Muscle layer of duodenum (tissue), 2 donors: ENCODE data around the gene AMH.

ENCODE experiments used
- H3K27ac ChIP-seq: one replicate; pipeline ENCODE4 v1.7.0; 2013; ENCODE audit warnings: mild to moderate bottlenecking, low read length
- H3K27me3 ChIP-seq: one replicate; pipeline ENCODE4 v1.7.0; 2013; ENCODE audit warnings: low read depth, mild to moderate bottlenecking, control low read depth, low read length
- H3K36me3 ChIP-seq, 2 donors: one replicate each; pipeline ENCODE4 v1.7.0; 2013; ENCODE audit warnings: low read length in 2 of 2, control low read depth in 1 of 2, mild to moderate bottlenecking in 1 of 2; ENCODE audit not compliant: insufficient read depth in 2 of 2, control insufficient read depth in 1 of 2
- H3K4me1 ChIP-seq, 2 donors: one replicate each; pipeline ENCODE4 v1.7.0; 2013; ENCODE audit warnings: low read length in 2 of 2, mild to moderate bottlenecking in 2 of 2, control low read depth in 1 of 2, moderate library complexity in 1 of 2; ENCODE audit not compliant: insufficient read depth in 2 of 2, control insufficient read depth in 1 of 2
- H3K4me3 ChIP-seq, 2 donors: one replicate each; pipeline ENCODE4 v1.7.0; 2013; ENCODE audit warnings: low read length in 2 of 2, low read depth in 1 of 2, mild to moderate bottlenecking in 1 of 2
- H3K9me3 ChIP-seq, 2 donors: one replicate each; pipeline ENCODE4 v1.7.0; 2013; ENCODE audit warnings: low read length in 2 of 2, control low read depth in 1 of 2, mild to moderate bottlenecking in 1 of 2; ENCODE audit not compliant: control insufficient read depth in 1 of 2
- donor health status: healthy.

Gene AMH

DNA sequence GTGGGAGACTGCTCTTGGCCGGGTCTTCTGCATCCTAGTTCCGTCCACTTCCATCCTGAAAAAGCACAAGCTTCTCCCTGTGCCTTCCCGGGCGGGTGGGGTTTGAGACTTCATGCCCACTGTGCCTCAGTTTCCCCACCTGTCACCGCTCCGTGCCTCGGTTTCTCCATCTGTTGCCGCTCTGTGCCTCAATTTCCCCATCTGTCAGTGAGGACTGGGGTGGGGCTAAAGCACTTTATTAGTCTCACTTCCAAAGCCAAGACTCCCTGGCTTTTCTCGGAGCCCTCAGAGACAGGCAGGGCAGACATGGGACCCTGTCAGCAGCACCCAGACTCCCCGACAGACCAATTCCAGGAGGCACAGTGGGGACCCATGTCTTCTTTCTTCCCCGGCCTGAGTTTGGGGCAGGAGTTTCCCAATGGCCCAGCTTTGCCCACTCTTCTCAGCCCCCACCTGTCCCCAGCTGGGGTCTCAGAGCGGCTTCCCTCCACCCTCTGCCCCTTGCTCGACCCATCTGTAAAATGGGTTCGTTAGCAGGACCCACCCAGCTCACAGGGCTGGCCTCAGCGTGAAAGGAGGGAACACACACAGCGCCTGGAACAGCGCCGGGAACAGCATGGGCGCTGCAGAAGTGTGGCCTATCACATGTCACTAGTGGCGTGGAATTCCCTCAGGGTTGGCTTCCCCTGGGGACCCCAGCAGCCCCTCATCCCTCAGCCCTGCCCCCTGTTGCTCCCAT, 37.4 kb downstream of the AMH start:
- Histone ChIP-seq H3K36me3 (no peaks in the 10 kb centered on the region), H3K4me3 (no peak overlapping the region), H3K27ac (no peak overlapping the region), H3K4me1 (peaks cover 0 to 31% of the 10 kb centered on the region in 2 donors), H3K27me3 (peaks cover 14% of the 10 kb centered on the region), H3K9me3 (no peaks in the 10 kb centered on the region)

DNA sequence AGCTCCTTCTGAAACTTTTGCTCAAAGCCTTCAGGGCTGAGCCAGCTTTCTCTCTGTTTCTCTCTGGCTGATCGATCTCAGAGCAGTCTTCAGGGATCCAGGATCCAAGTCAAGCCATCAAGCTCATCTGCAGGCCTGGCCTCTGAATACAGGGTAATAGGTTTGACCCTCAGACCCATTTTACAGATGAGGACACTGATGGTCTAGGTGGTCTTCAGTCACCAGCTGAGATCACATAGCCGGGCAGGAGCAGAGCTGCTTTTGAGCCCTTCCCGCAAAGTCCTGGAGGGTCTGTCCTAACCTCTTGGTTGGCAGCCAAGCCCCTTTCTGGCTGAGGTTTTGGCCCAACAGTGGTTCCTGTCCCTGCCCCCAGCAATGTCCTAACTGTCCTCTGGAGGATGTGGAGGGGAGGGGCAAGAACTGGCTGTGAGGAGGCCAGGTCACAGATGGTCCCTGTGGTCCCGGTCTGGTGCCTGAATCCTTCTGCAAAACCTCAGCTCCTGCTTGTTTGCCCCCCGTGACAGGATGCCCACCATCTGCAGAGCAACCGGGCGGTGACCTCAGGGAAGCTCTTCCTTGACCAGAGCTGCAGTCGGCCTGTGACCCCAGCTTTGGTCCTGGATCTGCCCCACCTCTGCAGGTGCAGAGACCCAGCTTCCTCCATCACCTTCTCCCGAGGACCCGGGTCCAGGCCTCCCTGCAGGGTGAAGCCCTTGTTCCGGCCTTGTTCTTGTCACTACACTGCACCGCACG, 38.6 kb downstream of the AMH start:
- Histone ChIP-seq H3K27me3 (peaks cover 14% of the 10 kb centered on the region), H3K4me1 (peaks cover 0 to 26% of the 10 kb centered on the region in 2 donors), H3K9me3 (no peaks in the 10 kb centered on the region), H3K36me3 (no peaks in the 10 kb centered on the region), H3K27ac (no peak overlapping the region), H3K4me3 (no peak overlapping the region)

DNA sequence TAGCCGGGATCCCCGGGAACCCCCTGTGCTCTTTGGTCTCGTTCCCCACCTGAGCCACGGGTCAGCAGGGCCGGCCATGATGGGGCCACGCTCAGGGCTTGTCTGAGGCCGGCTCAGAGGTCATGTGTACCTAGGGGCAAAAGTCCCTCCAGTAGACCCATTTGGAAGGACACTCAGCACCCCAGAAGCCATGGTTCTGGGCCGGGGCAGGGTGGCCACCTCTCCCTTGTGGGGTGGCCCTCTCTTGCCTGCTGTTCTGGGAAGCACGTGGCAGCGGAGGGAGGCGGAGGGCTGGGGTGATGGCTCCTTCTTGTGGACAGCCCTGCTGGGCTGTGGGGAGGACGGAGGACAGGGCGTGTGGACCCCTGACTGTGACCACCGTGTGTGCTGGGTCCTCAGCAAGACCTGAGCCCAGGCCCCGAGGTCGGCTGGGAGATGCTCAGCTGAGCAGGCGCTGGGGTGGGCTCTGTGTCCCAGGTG, 39.3 kb downstream of the AMH start:
- no peaks in the 10 kb centered on the region for H3K9me3 ChIP-seq
- H3K27me3 ChIP-seq = peaks cover 14% of the 10 kb centered on the region
- no peak overlapping the region for H3K4me3 ChIP-seq
- H3K27ac ChIP-seq = no peak overlapping the region
- H3K36me3 ChIP-seq = no peaks in the 10 kb centered on the region
- H3K4me1 ChIP-seq = peaks cover 0 to 26% of the 10 kb centered on the region in 2 donors

DNA sequence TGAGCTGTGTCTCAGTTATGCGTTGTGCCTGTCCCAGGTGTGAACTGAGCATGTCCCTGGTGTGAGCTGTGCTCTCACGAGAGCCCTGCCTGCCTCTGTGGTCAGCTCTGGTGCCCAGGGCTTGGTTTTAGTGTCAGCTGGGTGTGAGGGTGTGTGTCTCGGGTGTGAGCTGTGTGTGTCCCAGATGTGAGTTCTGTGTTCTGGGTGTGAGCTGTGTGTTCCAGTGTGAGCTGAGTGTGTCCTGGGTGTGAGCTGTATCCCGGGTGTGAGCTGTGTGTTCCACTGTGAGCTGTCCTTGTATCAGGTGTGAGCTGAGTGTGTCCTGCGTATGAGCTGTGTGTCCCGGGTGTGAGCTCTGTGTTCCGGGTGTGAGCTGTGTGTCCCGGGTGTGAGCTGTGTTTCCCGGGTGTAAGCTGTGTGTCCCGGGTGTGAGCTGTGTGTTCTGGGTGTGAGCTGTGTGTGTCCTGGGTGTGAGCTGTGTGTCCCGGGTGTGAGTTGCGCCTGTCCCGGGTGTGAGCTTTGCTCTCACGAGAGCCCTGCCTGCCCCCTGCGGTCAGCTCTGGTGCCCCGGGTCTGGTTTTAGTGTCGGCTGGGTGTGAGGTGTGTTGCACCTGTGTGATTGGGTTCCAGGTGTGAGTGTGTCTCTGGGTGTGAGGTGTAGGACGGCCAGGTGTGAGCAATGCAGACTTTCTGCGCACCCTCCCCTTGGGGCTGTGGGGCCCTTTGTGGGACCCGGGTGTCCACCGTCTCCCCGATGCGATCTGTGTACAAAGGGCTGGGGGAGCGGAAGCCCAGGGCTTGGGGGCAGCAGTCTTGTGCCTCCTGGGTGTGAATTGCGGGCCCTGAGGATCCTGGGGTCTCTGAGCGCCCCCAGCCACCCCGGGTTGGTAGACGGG, 39.9 kb downstream of the AMH start:
- Histone ChIP-seq H3K9me3 (no peaks in the 10 kb centered on the region), H3K36me3 (no peaks in the 10 kb centered on the region), H3K4me3 (peak overlapping the region in 1 of 2 donors; percentile 54), H3K4me1 (peaks cover 0 to 28% of the 10 kb centered on the region in 2 donors), H3K27ac (no peak overlapping the region), H3K27me3 (peaks cover 18% of the 10 kb centered on the region)

DNA sequence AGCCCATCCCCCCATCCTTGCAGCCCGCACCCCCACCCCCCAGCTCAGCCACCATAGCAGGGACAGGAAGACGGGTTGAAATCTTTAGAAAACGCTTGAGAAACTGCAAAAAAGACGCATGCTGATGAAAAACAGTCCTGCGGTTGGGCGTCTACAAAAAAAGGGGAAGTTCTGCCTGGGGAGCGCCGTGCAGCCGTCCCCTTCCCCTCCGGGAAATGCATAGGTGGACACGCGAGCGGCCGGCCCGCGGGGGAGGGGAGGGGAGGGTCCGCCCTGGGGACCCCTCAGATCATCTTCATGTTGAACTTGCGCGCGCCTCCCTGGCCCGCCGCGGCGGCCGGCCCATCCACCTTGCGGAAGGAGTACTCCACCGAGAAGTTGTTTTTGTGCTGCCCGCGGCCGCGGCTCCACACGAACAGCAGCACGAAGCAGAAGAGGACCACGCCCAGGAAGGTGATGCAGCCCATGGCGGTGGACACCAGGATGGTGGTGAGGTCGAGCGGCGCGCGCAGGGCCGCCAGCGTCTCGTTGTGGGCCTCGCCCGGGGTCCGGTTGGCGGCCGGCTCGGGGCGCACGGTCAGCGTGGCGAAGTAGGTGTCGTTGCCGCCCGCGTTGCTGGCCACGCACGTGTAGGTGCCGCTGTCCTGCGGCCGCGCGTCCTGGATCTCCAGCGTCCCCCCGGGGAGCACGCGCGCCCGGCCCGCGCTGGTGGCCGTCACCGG, 40.8 kb downstream of the AMH start:
- no peaks in the 10 kb centered on the region for H3K36me3 ChIP-seq
- H3K27me3 ChIP-seq = peaks cover 18% of the 10 kb centered on the region
- H3K9me3 ChIP-seq = no peaks in the 10 kb centered on the region
- peak overlapping the region in 1 of 2 donors; percentile 54 for H3K4me3 ChIP-seq
- H3K4me1 ChIP-seq = peaks cover 0 to 36% of the 10 kb centered on the region in 2 donors
- no peak overlapping the region for H3K27ac ChIP-seq

DNA sequence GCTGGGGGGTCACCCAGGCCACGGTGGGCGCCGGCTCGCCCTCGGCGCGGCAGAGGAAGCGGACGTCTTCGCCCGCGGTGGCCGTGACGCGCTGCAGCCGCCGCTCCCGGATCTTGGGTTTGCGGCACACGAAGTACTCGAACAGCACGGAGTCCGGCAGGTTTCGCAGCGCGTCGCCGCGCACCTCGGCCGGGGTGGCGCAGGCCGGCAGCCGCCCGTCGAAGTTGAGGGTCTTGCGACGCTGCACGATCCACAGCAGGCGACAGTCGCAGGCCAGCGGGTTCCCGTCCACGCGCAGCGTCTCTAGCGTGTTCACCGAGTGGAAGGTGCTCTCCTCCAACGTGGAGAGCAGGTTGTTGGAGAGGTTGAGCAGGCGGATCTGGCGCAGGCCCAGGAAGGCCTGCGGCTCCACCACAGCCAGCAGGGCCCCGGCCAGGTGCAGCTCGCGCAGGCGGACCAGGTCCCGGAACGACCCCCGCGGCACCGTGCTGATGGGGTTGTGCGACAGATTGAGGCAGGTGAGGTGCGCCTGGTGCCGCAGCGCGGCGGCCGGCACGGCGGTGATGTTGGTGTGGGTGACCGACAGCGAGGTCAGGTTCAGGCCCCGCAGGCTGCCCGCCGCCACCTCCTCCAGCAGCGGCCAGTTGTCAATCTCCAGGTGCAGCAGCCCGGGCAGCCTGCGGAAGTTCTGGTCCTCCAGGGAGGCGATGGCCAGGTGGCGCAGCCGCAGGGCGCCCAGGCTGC, 41.5 kb downstream of the AMH start:
- Histone ChIP-seq H3K4me1 (peaks cover 0 to 38% of the 10 kb centered on the region in 2 donors), H3K4me3 (peak overlapping the region; percentile 26 to 54), H3K9me3 (no peaks in the 10 kb centered on the region), H3K27ac (no peak overlapping the region), H3K36me3 (no peaks in the 10 kb centered on the region), H3K27me3 (peaks cover 18% of the 10 kb centered on the region)

DNA sequence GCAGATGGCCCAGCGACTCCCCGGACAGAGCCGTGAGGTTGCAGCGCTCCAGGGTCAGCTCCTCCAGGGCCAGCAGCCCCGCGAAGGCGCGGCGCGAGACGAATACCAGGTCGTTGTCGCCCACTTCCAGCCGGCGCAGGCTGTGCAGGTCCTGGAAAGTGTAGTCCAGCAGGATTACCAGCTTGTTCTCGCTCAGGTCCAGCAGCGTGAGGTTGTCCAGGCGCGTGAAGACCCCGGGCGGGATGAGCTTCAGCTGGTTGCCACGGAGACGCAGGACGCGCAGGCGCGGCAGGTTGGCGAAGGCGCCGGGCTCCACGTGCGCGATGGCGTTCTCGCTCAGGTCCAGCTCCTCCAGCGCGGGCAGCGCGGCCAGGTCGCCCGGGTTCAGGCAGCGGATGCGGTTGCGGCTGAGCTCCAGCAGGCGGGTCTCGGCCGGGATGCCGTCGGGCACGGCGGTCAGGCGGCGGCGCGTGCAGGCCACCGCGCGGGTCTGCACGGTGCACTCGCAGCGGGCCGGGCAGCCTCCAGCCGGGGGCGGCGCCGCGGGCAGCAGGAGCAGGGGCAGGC, 42.1 kb downstream of the AMH start:
- H3K4me3 ChIP-seq = peak overlapping the region in 1 of 2 donors; percentile 54
- peaks cover 0 to 38% of the 10 kb centered on the region in 2 donors for H3K4me1 ChIP-seq
- H3K9me3 ChIP-seq = no peaks in the 10 kb centered on the region
- peaks cover 18% of the 10 kb centered on the region for H3K27me3 ChIP-seq
- H3K27ac ChIP-seq = no peak overlapping the region
- H3K36me3 ChIP-seq = no peaks in the 10 kb centered on the region

DNA sequence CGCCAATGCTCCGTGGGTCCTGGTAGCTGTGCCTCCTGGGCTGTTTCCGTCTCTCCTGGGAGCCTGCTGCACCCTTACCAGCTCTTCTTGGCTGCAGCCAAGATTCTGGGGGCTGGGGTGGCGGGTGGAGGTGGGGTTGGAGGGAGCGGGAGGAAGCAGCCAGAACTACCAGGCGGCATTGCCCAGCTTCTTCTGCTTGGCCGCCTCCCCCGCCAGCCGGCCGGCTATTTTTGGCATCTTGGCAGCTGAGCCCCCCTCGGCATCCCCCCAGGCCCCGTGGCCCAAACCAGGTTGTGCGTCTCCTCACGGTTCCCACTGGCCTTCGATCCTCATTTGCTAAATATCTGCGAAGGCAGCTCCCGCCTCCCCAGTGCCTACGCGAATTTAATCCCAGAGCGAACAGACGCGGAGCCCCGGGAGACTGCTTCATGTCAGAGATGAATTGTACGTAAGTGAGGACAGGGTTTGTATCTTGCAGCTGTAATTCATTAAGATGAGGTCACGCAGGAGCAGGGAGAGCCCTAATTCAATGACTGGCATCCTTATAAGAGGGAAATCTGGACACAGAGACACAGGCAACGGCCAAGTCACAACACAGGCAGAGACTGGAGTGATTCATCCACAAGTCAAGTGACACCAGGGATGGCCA, 45.7 kb downstream of the AMH start:
- Histone ChIP-seq H3K27ac (no peak overlapping the region), H3K9me3 (no peaks in the 10 kb centered on the region), H3K4me3 (peak overlapping the region in 1 of 2 donors; percentile 40), H3K27me3 (peaks cover 10% of the 10 kb centered on the region), H3K4me1 (peaks cover 0 to 32% of the 10 kb centered on the region in 2 donors), H3K36me3 (no peaks in the 10 kb centered on the region)

DNA sequence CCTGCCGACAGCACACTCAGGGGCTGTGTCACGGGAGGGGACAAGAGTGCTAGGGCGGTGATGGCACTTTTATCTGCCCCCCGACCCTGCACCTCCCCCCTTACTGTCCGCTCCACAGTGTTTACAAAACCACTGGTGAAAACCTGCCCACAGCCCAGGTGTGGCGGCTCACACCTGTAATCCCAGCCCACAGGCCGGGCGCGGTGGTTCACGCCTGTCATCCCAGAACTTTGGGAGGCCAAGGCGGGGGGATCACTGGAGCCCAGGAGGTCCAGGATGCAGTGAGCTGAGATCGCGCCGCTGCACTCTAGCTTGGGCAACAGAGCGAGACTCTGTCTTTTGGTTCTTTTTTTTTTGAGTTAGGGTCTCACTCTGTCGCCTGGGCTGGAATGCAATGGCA, 47.0 kb downstream of the AMH start:
- peaks cover 4% of the 10 kb centered on the region for H3K27me3 ChIP-seq
- peaks cover 0 to 19% of the 10 kb centered on the region in 2 donors for H3K4me1 ChIP-seq
- no peak overlapping the region for H3K4me3 ChIP-seq
- H3K9me3 ChIP-seq = no peaks in the 10 kb centered on the region
- no peaks in the 10 kb centered on the region for H3K36me3 ChIP-seq
- no peak overlapping the region for H3K27ac ChIP-seq
